ENCODE measurements around the gene FAM20C.
"Not testable (repeated sequence)": the region's sequence is repeated elsewhere in the genome, so short reads cannot be mapped to it uniquely, and the experiment has no call there.

The FAM20C gene

GRCh38 chr7:259191-259505 is 66.8 kb downstream of the FAM20C start:
- no peak for DNase-seq (ENCODE audit: low read depth in 2 of 2)

GRCh38 chr7:259751-260405 is 67.5 kb downstream of the FAM20C start:
- DNase-seq (ENCODE audit: low read depth in 2 of 2) = no peak

- no peak for DNase-seq (ENCODE audit: low read depth in 2 of 2)
These were observed 68.3 kb downstream of the FAM20C start for GRCh38 chr7:260441-261281.

- no peak for DNase-seq (ENCODE audit: low read depth in 2 of 2)
These were observed 69.2 kb downstream of the FAM20C start for GRCh38 chr7:261341-262250.

GRCh38 chr7:262251-262572 is 69.8 kb downstream of the FAM20C start:
- DNase-seq (ENCODE audit: low read depth in 2 of 2) = no peak

GRCh38 chr7:262631-263311 is 70.4 kb downstream of the FAM20C start:
- DNase-seq (ENCODE audit: low read depth in 2 of 2) = peak in 1 of 2 donors; percentile 18

- DNase-seq (ENCODE audit: low read depth in 2 of 2) = not testable (repeated sequence)
These were observed 71.3 kb downstream of the FAM20C start for GRCh38 chr7:263483-264351.

- DNase-seq (ENCODE audit: low read depth in 2 of 2) = no peak
These were observed 72.3 kb downstream of the FAM20C start for GRCh38 chr7:264541-265191.

- no peak for DNase-seq (ENCODE audit: low read depth in 2 of 2)
These were observed 73.0 kb downstream of the FAM20C start for GRCh38 chr7:265192-265997.

- DNase-seq (ENCODE audit: low read depth in 2 of 2) = no peak
These were observed 73.9 kb downstream of the FAM20C start for GRCh38 chr7:265998-266850.

GRCh38 chr7:266851-267840 is 74.8 kb downstream of the FAM20C start:
- DNase-seq (ENCODE audit: low read depth in 2 of 2) = no peak

GRCh38 chr7:268991-269390 is 76.6 kb downstream of the FAM20C start:
- no peak for DNase-seq (ENCODE audit: low read depth in 2 of 2)

GRCh38 chr7:269721-270120 is 77.3 kb downstream of the FAM20C start:
- no peak for DNase-seq (ENCODE audit: low read depth in 2 of 2)

- DNase-seq (ENCODE audit: low read depth in 2 of 2) = no peak
These were observed 78.1 kb downstream of the FAM20C start for GRCh38 chr7:270351-270983.

GRCh38 chr7:271266-272107 is 79.1 kb downstream of the FAM20C start:
- DNase-seq (ENCODE audit: low read depth in 2 of 2) = no peak

- no peak for DNase-seq (ENCODE audit: low read depth in 2 of 2)
These were observed 79.8 kb downstream of the FAM20C start for GRCh38 chr7:272108-272615.

Data from stimulated activated CD8-positive, alpha-beta memory T cell treated with anti-CD3 and anti-CD28 coated beads, Interleukin-15, amount 100 ng/mL, for 4 hours (primary cell).